SK-N-SH treated with all-trans-retinoic acid at 6 μM for 48 hours (cell line): ENCODE measurements around the gene IFNG-AS1.

Experiments
- ESRRG ChIP-seq: fragments of 250-450 bp; sonication (Bioruptor Pico); IDR thresholded peaks from 2 replicates; pipeline ENCODE4 v1.6.1; 2021; ENCODE audit warnings: mild to moderate bottlenecking
- ZFP3 ChIP-seq: fragments of 250-450 bp; sonication (Bioruptor Pico); IDR thresholded peaks from 2 replicates; pipeline ENCODE4 v1.5.0; 2020; ENCODE audit warnings: mild to moderate bottlenecking, moderate library complexity

- TF ChIP-seq ESRRG (CRISPR knock-in tag) (no peak), ZFP3 (CRISPR knock-in tag) (no peak)
Observed at GRCh38 chr12:68056300-68056699, 67.1 kb downstream of the IFNG-AS1 start.
